Hepatic stellate cell (primary cell): ENCODE data around the gene POLN.

Experiments used
- DNase-seq: peaks from one replicate; pipeline ENCODE4 v3.0.0; 2011; ENCODE audit warnings: low spot score

Gene POLN

DNA sequence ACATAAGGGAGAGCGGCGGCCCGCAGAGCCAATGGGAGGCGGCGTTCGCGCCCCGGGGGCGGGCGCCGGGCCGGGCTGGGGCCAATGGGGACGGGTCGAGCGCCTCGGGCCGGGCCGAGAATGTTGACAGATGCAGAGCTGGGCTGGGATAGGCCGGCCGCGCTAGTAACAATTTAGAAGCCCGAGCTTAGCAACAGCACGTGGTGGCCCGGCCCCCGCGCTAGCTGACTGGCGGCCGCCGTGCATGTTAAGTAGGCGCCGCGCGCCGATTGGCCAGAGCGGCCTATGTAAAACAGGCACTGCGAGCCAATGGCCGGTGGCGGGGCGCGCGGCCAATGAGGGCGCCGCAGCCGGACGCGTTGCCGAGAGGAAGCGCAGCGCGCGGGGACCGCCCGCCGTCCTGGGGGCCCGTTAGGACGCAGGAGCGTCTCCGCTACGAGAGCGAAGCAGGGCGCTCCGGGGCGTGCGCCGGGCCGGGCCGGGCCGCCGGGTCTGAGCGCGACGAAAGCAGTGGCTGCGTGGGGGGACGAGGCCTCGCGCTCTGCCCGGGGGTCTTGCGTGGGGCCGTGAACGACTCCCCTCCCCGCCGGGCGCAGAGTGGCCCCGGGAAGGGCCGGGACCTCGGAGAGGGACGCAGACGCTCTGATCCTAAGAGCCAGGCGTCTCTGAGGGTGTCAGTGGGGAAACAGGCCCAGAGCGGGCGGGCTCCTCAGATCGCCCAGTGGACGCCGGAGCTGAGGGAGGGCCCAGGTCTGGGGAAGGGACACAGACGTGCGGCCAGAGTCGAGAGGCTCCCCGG is 20.4 kb upstream of the POLN start:
- DNase-seq = peak; percentile 100

DNA sequence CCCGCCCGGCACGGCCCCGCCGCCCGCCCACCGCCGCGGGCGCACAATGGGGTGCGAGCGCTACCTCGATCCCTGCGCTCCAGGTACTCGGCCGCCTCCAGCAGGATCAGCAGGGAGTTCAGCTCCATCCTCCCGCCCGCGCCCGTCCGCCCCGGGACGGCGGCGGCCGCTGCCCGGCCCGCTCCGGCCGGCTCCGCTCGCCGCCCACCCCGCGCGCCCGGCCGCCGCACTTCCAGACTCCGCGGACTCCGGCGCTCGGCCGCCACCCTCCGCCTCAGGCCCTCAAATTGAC is 19.9 kb upstream of the POLN start, which contains the start of gene MXD4:
MXD4 (minus strand) TSS at position 257 of the 292 bp plus-strand sequence; CDS start at position 128, 129 bp downstream.
- no peak for DNase-seq

DNA sequence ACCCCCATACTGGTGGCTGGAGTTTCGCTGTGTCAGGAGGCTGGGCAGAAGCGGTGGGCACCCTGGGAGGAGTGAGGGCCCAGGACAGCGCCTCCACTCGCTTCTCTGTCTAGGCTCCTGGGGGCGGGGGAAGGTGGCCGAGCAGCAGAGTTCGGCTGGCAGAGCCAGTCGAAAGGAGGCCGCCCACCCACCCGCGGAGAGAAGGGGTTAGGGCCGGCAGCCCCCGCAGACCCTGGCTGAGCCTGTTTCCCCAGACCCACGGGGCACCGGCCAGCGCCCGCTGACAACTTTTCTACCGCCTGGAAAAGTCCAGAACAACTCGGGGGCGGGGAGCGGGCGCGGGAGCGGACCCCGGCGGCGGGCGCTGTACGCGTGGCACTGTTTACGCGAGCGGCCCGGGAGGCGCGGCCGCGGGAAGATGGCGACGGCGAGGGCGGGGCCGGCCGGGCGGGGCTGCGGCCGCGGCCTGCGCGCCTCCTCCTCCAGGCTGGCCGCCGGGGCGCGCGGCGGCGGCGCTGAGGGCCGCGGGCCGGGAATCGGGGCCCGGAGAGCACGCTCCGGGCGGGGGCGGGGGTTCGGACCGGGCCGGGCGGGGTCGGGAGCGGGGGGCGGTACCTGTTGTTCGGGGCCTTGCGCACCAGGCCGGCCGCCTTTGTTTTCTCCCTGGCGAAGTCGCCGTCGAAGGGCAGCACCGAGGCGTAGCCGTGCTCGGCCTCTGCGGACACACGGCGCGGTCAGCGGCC is 19.4 kb upstream of the POLN start:
- peak; percentile 63 for DNase-seq

DNA sequence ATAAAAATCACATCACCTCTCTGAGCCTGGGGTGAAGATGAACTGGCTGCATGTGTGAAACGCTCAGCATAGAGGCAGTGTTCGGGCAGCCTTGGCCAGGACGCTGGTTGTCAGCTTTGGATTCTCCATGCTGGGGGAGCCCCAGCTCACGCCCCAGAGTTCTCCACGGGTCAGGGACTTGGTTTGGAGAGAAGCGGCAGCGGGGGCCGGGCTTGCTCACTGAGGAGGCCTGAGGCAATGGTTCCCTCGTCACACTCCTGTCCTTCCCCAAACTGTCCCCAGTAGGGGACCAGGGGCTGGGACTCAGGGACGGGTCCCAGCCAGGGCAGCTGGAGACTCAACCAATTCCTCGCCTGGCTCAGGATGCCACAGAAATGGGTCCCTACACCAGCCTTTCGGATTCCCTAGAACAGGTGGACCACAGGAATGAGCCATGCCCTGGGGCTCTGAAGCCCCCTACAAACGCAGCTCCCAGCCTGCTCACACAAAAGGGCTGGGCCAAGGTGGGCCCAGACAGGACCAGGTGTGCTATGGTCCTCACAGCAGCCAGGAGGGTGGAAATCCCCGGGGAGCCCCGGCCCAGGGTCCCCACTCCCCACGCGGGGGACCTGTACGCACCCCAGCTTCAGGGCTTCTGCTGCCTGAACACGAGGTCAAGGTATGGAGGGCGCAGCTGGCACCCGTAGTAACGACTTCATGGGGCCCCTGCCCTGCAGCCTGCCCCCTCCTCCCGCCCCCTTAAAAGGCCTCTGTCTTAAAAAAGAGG is 18.6 kb upstream of the POLN start:
- DNase-seq = no peak

DNA sequence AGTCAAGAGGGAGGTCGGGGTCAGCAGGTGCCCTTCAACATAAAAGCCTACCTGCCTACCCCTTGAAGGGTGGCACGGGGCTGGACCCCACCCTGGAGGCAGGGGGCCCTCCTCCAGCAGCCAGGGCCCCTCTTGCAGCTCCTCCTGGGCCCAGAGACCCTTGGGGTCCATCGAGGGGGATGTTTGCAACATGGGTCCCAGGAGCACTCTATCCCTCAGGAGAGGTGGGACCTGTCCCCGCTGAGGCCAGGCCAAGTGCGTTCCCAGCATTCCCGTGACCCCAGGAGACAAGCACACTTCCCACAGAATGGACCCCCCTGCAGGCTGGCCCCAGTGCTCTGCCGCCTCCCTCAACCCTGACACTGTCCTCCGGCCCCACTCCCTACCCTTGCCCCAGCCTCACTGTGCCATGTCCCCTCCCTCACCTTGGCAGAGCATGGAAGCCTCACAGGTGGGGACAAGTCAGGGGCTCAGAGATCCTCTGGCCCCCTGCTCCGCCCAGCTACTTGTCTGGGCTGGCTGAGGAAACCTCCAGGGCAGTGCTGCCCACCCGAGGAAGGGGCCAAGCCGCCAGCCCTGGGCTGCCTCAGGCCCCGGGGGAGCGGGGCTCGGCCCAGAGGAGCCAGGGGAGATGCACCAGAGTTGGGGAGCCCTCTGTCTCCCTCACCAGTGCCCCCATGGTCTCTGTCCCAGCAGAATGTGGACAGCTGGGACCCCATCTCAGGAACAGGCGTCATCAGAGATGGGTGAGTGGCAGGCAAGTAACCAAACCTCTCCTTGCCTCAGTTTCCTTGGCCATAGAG is 17.8 kb upstream of the POLN start:
- DNase-seq = no peak

DNA sequence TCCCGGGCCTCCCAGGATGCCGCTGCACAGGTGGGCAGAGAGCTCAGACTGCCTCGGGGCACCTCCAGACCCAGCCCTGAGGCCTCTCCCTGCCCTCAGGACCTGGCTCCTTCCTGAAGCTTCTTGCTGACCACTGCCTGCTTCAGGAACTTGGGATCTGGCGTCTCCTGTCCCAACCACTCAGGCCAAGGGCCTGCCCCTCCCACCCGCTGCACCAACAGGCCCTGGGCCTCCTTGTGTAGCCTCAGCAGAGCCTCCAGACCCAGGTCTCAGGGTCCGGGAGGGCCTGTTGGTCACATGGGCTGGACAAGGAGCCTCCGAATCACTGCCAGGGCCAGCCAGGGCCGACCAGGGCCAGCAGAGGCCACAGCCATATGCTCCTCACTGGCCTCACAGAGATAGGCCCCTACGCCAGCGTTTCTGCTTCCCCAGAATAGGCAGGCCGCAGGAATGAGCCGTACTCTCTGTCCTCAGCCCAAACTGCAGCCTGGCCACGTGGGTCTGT is 17.2 kb upstream of the POLN start:
- no peak for DNase-seq

DNA sequence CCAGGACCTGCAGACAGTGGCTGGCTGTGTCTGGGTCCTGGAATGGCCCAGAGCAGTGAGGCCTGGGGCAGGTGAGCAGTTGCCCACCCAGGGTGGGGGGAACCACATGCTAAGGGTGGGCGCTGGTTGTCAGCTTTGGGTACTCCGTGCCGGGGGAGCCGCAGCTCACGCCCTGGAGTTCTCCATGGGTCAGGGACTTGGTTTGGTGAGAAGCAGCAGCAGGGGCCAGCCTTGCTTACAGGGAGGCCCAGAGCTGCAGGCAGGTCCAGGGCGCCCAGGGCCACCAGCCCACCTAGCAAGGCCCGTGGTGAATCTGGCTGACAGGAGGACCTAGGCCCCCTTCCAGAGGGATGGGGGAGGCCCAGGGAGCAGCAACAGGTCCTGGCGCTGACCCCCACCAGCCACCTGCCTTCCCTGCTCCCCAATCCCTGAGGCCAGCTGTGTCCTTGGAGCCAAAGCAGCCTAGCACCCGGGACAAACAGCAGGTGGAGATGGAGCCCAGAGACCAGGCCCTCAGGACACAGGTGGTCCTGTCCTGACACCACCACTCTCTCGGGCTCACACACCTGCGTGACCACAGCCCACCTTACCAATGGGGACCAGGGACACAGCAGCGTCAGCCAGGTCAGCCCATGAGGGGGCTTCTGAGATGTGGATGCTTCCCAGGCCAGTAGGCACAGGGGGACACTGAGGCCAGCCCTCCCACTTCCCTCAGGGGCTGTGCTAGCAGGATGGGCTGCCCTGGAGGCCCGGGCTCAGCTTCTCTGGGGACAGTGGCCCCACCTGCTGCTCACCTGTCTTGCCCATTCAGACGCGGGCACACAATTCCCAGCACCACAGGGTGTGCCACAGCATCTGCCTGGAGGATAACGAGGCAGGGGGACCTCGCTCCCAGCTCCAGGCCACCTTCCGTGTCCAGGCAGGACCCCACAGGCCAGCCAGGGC is 16.4 kb upstream of the POLN start:
- no peak for DNase-seq

DNA sequence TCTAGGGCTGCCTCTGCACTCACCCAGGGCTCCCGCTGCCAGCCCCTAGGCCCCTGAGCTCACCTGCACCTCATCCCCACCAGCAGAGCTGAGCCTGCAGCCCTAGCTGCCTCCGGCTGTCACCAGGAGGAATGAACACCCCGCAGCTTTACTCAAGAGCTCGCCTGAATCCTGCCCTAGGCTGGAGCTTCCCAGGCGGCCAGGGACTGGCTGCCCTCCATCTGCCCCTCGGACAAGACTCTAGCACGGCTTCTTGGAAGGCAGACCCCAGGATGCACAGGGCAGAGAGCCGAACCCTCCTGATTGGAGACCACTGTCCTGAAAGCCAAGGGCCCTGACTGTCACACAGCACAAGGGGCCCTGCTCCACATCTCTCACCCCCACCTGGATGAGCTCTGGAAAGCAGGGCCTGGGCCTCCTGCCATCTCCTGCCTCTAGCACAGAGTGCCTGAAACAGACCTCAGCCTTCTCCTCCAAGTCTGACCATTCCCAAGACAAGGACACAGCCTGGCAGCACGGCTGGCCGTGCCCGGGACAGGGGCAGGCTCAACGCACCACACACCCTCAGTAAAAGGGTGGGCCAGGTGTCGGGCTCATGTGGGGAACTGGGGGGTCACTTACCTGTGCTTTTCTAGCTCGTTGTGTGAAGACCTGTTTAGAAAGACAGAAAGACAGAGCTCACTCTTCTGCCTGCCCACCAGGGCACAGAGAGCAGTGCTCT is 15.6 kb upstream of the POLN start:
- no peak for DNase-seq

DNA sequence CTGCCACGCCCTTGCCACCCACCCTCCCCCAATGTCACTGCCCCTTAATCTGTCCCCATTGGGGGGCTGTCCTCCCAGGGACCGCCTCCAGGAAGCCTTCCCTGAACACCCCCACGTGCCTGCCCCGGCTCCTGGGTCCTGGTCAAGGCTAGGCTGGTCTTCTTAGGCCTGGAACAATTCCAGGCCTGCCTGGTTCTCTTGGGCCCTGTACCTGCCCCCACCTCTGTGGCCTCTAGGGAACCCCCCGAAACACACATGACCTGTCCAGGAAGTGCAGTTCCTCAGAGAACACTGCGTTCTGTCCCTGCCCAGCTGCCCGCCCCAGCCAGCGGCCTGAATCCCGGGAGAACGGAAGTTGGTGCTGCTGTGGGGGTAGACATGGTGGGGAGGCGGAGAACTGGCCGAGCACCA is 14.9 kb upstream of the POLN start:
- DNase-seq = no peak

DNA sequence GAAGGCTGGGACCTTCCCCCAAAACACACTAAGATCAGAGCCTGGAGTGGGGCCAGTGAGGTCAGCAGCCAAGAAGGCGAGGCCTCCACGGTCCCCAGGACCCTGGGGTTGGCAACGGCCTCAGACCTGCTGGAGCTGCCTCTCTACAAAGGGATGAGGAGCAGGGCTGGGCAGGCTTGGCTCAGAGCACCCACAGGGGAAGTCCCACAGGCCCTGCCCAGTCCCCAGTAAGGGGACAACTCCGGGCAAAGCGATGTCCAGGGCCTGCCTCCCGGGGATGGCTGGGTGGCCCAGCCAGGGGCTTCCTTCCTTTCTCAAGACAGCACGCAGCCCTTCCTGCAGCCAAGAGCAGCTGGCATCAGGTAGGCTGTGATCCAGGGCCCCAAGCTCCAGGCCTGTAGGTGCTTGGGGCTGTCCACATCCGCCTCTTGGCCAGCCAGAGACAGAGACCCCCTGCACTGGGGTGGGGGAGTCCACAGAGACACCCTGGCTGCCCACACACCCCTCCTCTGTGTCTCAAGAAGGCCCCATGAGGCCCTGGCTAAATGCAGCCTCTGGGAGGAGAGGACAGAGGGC is 14.3 kb upstream of the POLN start:
- no peak for DNase-seq

DNA sequence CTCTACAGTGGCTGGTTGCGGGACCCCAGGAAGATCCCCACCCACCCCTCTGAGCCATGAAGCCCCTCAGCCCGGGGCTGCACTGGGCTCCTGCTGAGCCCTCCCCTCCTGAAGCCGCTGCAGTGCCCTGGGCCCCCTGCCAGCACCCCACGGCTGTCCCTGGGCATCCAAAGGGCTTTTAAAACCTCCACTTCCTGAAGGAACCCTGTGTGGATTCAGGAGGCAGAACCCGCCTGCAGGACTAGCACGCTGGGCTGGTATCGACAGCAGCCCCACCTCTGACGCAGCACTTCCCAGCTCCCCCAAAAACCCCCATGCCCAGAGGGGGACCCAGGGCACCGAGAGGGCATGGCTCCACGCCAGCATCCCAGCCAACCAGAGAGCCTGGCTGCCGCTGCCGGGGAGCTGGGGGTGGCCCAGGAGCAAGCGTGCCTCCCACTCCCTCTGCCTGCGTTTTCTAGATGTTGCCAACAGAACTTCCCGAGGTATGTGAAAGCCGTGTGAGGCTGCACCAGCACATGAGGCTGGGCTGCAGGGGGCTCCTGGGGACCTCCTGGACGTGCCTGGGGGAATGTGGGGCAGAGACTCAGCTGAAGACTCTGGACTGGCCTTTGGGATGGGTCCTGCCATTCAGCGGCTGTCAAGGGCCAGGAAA is 13.7 kb upstream of the POLN start:
- DNase-seq = no peak

DNA sequence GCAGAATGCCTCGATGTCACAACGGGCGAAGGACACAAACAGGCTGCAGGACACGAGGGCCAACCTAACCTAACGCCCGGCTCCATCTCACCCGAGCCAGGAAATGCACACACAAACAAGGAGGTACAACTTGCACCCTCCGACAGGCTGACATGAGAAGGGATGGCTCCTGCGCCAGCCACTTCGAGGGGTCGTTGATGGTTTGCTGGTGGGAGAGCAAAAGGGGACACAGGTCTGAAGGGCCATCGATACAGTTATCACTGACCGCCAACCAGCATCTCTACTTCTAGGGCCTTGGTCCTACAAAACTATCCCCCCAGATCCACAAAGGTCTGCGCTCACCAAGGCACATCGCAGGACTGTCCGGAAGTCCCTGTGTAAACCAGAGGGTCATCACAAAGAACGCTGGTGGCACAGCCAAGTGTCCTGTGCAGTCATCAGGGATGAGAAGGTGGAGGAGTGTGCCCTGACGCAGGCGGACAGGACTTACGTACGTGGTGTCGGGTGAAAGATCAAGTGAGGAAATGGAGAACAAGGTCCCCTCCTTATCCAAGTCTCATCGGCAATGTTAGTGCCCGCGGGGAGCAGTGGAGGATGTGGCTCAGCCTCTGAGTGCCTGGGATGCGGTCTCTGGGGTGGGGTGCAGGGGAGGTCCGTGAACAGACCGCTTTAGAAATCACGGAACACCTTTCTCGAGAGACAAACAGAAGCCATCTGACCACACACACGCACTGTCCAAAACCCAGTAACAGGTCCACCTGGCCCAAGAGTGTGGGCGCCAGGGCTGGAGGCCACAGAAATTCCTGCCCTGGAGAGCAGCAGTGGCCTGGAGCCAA is 13.0 kb upstream of the POLN start:
- DNase-seq = no peak

DNA sequence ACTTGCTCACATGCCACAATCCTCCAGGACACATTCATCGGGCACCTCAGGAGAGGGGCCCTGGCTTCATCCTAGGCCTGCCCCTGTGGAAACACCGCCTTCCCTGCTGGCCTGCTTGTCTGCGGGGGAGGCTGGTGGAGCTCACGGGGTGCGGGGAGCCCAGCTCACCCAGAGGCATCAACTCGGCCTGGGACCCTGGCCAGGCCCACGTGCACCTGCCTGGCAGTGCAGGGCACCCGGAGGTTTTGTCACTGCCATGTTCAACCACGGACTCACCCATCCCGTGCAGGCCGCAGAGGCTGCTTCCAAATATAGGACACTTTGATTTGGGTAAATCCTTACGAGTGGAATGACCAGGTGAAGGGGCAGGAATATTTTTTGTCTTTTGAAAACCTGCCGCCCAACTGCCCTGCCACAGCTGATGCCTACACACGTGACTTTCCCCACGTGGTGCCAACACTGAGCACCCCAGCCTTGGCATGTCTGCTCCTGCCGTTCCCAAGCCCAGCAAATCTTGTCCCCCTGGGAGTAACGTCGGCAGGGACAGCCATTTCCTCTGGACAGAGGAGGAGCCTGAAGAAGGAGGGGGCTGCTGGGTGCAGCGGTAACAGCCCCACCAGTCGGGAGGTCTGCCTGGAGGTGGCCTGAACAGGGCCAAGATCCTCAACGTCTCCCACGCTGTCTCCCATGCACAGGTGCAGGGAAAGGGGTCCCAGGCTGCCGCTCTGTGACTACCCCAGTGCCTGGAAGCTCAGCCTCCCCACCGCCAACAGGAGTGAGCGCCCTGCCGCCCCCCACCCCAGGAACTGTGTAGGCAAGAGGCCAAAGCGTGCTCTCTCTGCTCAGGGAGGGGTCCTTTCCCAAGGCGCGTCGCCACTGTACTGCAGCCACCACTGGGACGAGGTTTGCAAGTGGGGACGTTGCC is 11.5 kb upstream of the POLN start:
- no peak for DNase-seq

DNA sequence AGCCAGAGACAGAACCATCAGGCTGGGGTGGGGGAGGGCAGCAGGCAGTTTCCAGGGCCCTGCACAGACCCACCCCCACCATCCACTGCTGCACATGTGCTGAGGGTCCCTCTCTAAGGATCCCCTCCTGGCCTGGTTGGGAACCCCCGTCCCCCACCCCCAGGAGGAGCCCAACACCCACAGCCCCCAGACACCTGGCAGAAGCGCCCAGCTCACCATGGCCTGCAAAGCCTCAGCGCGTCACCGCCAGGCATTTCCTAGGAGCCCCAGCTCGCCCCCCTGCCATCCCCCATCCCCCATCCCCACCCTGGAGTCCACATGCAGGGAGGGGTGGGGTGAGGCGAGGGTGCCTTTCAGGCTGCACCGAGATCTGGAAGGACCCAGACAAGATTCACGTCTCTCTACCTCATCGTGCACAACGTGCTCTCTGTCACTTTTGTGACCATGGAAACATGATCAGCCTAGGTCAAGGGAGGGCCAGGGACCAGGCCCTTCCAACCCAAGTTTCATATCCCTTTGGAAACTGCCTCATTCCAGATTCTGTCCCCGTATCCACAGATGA is 10.7 kb upstream of the POLN start:
- DNase-seq = no peak

DNA sequence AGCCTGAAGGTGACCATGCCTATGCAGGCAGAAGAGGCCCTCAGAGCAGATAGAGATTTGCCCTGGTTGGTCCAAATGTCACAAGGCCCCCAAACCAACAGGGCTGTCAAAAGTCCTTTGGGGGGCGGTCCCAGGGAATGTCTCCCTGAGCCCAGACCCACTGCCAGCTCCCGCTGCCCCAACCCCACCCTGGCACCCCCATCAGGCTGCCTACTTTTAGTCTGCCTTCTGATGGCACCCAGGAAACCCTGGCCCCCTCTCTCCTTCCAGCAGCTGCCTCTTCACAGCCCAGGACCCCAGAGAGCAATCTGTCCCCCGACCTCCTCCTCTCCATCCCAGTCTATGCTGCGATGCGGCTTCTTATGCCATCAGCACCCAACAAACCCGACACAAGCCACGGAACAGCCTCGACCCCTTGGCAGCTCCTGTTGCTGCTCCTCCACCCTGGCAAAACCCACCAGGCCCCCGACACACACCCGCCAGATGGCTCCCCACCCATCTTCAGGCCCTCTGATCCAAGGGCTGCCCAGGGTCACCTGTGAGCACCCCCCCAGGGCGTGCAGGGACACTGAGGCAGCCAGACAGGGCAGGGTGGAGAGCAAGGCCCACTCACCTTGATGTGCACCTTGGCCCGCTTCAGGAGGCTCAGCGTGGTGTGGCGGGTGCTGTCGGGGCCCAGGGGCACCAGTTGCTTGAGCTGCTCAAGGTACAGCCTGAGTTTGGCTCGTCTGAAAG is 10.0 kb upstream of the POLN start:
- DNase-seq = no peak
